GM12878 (cell line): ENCODE data around the gene CDC34. TPM values are rescaled to one million over a fixed set of nuclear protein-coding genes. Genes with fewer than 3 reads are reported as not detected.

Source experiments
- CBX5 ChIP-seq: sonication (generic); IDR thresholded peaks from 2 replicates; pipeline ENCODE4 v1.6.1; 2016; ENCODE audit warnings: low read depth, moderate library complexity, mild to moderate bottlenecking, inconsistent platforms
- CEBPZ ChIP-seq: fragments of 150-350 bp; IDR thresholded peaks from 2 replicates; pipeline ENCODE4 v1.6.1; 2016; ENCODE audit warnings: low read depth, low read length
- ESRRA ChIP-seq: IDR thresholded peaks from 2 replicates; pipeline ENCODE4 v1.6.1; 2012; ENCODE audit warnings: mild to moderate bottlenecking, low read length, improper control_type of control experiment
- KAT2A ChIP-seq: conservative IDR thresholded peaks from 2 replicates; pipeline ENCODE4 v1.6.1; 2011; ENCODE audit warnings: low read depth, low read length; ENCODE audit not compliant: control insufficient read depth
- POU2F2 ChIP-seq: IDR thresholded peaks from 3 replicates; pipeline ENCODE4 v1.6.1; 2011; ENCODE audit warnings: low read depth, mild to moderate bottlenecking, low read length, borderline replicate concordance
- RBBP5 ChIP-seq: fragments of 200-600 bp; sonication (generic); conservative IDR thresholded peaks from 2 replicates; pipeline ENCODE4 v1.6.1; 2016
- TAF1 ChIP-seq: IDR thresholded peaks from 2 replicates; pipeline ENCODE4 v1.6.1; 2011; ENCODE audit warnings: mild to moderate bottlenecking, low read depth, low read length, borderline replicate concordance
- USF1 ChIP-seq: IDR thresholded peaks from 2 replicates; pipeline ENCODE4 v1.6.1; 2011; ENCODE audit warnings: borderline replicate concordance, low read depth, mild to moderate bottlenecking, moderate library complexity, mixed read lengths, low read length; ENCODE audit not compliant: insufficient read depth; ENCODE audit errors: extremely low read length
- YY1 ChIP-seq: IDR thresholded peaks from 2 replicates; pipeline ENCODE4 v1.6.1; 2011; ENCODE audit warnings: low read depth, mild to moderate bottlenecking, low read length
- polyA plus RNA-seq, 11 experiments: library from polyadenylated mRNA; depleted of rRNA in 4 of 11; unstranded in 6 of 11; stranded (reverse) in 5 of 11; fragments of >200 nt; fragmentation: Nextera tagmentation in 4 of 11; fragmentation: Illumina TruSeq in 1 of 11; extraction: Ambion mirVana in 4 of 11; extraction: Trizol in 1 of 11; gene quantifications; 1 replicate in 1 of 11; 2 replicates in 10 of 11; pipeline versions ENCODE4 v1.2.1 to v1.2.3, GENCODE V29; 2011 to 2016; ENCODE audit warnings: inconsistent platforms in 2 of 11, missing spikeins in 2 of 11, low read depth in 1 of 11
- total RNA-seq, 4 experiments: library from RNA; depleted of rRNA in 3 of 4; stranded (reverse); fragments of >200 nt in 3 of 4; fragmentation: Illumina TruSeq in 1 of 4; extraction: Trizol in 1 of 4; gene quantifications; 2 replicates each; pipeline versions ENCODE4 v1.2.1 to v1.2.3, GENCODE V29; 2013 to 2021

Gene CDC34
- total and polyA plus RNA-seq, 10 of the 15 experiments (the other 5 are each of a cell fraction or from before 2014, with no cell fraction given) = 0.31 to 48.9 (median 28.5) TPM

- TF ChIP-seq POU2F2 (0 out of 3 replicates have a peak, but pooled peaks have one; percentile 3), KAT2A (no peak), TAF1 (peak; percentile 88), CEBPZ (no peak), USF1 (no peak), ESRRA (no peak; the same call in 1 of the 2 replicates), YY1 (peak; percentile 100), RBBP5 (no peak), CBX5 (no peak)
These were observed 24.0 kb upstream of the CDC34 start, which contains the start of gene TPGS1 (continued) for GRCh38 chr19:507286-508203.
